PC-9 (cell line): ENCODE results near the gene TMEM107.

Experiments
- CTCF ChIP-seq: fragments of 200-600 bp; sonication (generic); conservative IDR thresholded peaks from 2 replicates; pipeline ENCODE4 v1.6.1; 2017; ENCODE audit warnings: mixed run types, antibody characterized with exemption, mild to moderate bottlenecking, moderate library complexity
- EZH2 ChIP-seq: fragments of 200-600 bp; sonication (generic); IDR thresholded peaks from 2 replicates; pipeline ENCODE4 v1.8.0; 2017; ENCODE audit warnings: antibody characterized with exemption, low read depth

- no peak for TF ChIP-seq CTCF
- no peak for TF ChIP-seq EZH2
These were observed 51.6 kb downstream of the TMEM107 start for GRCh38 chr17:8124350-8125153.
